GM19239 (cell line): Measurements from ENCODE around the gene VAMP5.
"Not testable (repeated sequence)": the region's sequence is repeated elsewhere in the genome, so short reads cannot be mapped to it uniquely, and the experiment has no call there.

Source experiments
- DNase-seq: peaks from one replicate; pipeline ENCODE4 v3.0.0; 2011; ENCODE audit warnings: low spot score; ENCODE audit not compliant: insufficient read length
- FAIRE-seq: peaks from 2 replicates; lab custom pipeline; 2011; peaks lifted over from hg19 to GRCh38; lab: Jason Lieb, UNC

VAMP5 gene

GRCh38 chr2:85549826-85550225, 34.4 kb upstream of the VAMP5 start:
- DNase-seq (no peak), FAIRE-seq (no peak)

DNA sequence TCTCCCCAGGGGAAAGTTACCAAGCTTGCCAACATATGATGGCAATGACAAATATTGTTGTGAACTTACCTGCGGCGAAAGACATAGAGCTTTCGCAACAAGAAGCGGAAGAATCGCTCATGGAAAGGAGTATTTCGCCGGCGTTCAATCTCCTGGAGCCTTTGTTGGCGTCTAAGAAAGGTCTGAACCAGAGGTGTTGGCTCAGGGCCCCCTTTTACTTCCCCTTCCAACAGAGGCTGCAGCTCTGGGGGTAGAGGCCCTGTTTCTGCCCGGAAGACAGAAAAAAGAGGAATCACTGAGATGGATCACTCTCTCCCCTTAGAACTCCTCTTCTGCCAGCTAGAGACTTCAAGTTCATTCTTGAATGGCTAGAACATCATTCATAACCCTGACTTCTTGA, 33.7 kb upstream of the VAMP5 start:
- no peak for FAIRE-seq
- DNase-seq = no peak

GRCh38 chr2:85551698-85552678, 32.2 kb upstream of the VAMP5 start:
- DNase-seq (no peak), FAIRE-seq (peak; percentile 84)

GRCh38 chr2:85553184-85553583, 31.0 kb upstream of the VAMP5 start:
- FAIRE-seq = no peak
- no peak for DNase-seq

- FAIRE-seq = no peak
Measured at GRCh38 chr2:85554980-85555612, 29.1 kb upstream of the VAMP5 start.

DNA sequence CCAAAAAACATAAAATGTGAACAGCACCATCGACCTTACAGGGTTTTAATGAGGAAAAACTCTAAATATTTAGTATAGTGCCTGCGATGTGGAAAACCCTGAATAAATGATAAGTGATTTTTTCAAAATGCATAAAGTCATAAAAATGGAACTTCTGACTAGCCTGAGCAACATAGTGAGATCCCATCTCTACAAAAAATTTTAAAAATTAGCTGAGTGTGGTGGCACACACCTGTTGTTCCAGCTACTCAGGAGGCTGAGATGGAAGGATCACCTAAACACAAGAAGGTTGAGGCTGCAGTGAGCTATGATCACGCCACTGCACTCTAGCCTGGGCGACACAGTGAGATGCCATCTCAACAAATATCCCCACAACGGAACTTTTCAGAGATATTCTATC, 27.1 kb upstream of the VAMP5 start:
- FAIRE-seq (no peak), DNase-seq (no peak)

More at GRCh38 chr2:85554980-85555612, 29.1 kb upstream of the VAMP5 start:
- DNase-seq = no peak

DNA sequence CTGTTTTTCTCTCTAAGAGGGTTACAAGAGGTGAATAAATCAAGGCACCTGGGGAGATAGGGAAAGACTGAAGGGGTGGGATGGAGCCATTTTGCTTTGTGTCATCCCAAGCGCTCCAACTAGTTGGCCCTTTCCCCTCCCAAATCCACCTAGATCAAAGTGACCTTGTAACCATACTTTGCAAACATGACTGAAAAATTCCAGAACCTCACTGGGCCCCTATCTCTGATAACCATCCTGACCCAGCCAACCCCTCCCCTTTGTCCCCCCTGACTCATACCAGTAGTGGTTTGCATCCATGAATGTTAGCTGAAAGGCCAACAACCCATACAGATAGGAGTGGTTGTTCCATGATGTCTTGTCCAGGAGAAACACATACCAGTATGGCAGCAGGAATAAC, 26.1 kb upstream of the VAMP5 start:
- FAIRE-seq = no peak

GRCh38 chr2:85560403-85560726, 23.9 kb upstream of the VAMP5 start:
- not testable (repeated sequence) for FAIRE-seq

More for the DNA sequence above, 26.1 kb upstream of the VAMP5 start:
- no peak for DNase-seq

DNA sequence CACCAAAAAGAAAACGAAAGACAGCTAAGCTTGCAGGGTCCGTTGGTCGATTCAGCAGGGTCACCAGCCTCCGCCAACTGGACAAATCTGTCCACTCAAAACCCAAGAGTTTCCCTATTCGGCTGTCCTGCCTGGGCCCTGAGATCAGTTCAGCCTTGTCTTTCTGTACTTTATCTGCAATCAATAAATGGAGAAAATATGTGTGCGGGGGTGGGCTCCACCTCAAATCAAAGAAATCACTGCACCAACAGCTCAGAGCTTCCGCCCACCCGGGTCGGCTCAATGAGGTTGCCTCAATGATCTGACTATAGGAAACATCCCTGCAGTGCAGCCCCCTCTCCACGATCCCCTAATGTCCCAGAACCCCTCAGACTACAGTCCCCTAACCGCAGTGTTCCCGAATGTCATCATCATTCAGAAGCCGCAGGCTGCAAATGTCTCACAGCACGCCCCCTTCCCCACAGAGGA, 23.4 kb upstream of the VAMP5 start:
- FAIRE-seq (no peak), DNase-seq (no peak)

More at GRCh38 chr2:85560403-85560726, 23.9 kb upstream of the VAMP5 start:
- DNase-seq = not testable (repeated sequence)

- peak; percentile 85 for DNase-seq
- FAIRE-seq = peak; percentile 73
Measured at GRCh38 chr2:85561280-85562212, 22.7 kb upstream of the VAMP5 start, which contains the start of gene GGCX. Gene GGCX, minus strand, starts transcription at chr2:85561493. Its CDS starts 65 bp downstream, at chr2:85561428.

- DNase-seq (no peak), FAIRE-seq (no peak)
Measured at GRCh38 chr2:85564144-85564563, 20.1 kb upstream of the VAMP5 start.

- DNase-seq = no peak
- no peak for FAIRE-seq
Measured at GRCh38 chr2:85566265-85566664, 18.0 kb upstream of the VAMP5 start.

GRCh38 chr2:85575739-85576138, 8.5 kb upstream of the VAMP5 start:
- FAIRE-seq = no peak
- DNase-seq = no peak

GRCh38 chr2:85577063-85577385, 7.2 kb upstream of the VAMP5 start:
- FAIRE-seq (no peak), DNase-seq (no peak)

- DNase-seq = peak; percentile 69
Measured at GRCh38 chr2:85577386-85578242, 6.6 kb upstream of the VAMP5 start, which contains the start of gene VAMP8. Gene VAMP8, plus strand, starts transcription at chr2:85577586. Its CDS starts 61 bp downstream, at chr2:85577647.

DNA sequence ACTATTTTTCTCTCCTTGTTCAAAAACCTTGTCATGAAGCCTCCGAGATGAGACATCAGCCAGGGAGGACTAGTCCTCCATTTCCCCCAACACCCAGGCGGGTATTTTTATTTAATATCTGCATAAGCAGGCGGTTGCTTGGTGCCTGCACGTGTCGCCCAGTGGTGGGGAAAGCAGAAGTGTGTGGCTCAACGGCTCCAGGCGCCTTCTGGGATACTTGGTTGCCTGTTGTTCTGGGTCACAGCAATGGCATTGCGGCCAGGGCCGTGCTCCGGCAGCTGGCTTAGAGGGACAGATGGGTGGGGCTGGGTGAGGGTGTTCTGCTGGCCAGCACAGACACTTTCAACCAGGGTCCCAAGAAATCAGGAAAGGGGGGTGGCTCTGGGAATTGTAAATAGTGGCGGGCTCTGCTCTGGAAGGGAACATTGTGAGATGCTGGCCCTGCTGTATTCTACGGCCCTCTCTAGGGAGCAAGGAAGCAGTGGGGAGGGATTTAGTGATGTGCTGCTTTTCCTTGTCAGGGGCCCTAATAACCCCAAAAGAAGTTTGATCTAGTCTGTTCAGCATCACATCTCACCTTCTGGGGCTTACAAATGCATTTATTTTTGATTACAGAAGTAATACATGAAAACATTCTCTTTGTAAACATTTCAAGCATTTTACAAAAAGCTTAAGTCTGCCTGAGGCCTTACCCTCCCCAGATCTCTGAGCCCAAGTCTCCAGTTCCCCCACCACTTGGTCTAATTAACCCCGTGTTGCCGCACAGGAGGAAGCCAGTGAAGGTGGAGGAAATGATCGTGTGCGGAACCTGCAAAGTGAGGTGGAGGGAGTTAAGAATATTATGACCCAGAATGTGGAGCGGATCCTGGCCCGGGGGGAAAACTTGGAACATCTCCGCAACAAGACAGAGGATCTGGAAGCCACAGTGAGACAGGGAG, 5.7 kb upstream of the VAMP5 start:
- DNase-seq = no peak
- peak; percentile 70 for FAIRE-seq

More at GRCh38 chr2:85577386-85578242, 6.6 kb upstream of the VAMP5 start, which contains the start of gene VAMP8:
- peak; percentile 91 for FAIRE-seq

- DNase-seq (no peak), FAIRE-seq (peak; percentile 14)
Measured at GRCh38 chr2:85579266-85579935, 4.8 kb upstream of the VAMP5 start.
